ENCODE measurements around the gene TARS2. TPM values are rescaled to one million over a fixed set of nuclear protein-coding genes. Genes with fewer than 3 reads are reported as not detected.

The TARS2 gene
- total and polyA plus RNA-seq, 2 of the 13 experiments (the other 11 are each of a cell fraction or from before 2014, with no cell fraction given): 21.3 to 22.8 TPM

DNA sequence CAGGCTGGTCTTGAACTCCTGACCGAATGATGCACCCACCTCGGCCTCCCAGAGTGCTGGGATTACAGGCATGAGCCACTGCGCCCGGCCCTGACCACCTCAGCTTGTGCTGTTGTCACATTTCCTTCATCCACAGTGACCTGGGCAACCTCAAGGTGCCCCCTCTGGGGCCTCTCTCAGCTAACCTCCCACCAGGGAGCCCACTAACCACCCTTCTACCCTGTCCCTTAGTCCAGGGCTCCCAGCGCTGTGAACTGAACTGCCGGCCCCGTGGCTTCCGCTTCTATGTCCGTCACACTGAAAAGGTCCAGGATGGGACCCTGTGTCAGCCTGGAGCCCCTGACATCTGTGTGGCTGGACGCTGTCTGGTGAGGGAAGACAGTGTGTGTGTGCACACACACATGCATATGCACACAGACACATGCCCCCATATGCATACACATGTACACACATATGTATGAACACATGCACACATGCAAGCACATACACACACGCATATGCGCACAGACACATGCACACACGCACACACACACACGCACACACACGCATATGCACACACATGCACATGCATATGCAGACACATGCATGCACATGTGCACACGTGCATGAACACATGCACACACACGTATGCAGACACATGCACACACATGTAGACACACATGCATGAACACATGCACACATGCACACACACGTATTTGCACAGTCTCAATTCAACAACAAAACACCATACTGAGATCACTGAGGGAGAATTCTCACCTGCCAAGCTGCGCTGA lies 68.2 kb downstream of the TARS2 start:
- Histone ChIP-seq H3K36me3 (replicated peaks in 1 of 2; ENCODE audit: control insufficient read depth in 1 of 2, insufficient read depth in 2 of 2, low read length in 2 of 2) (peaks cover 0 to 5% of the 10 kb centered on the region in 2 experiments; a peak in 2 of 5 replicates), H3K4me1 (ENCODE audit: insufficient read depth, low read length) (peaks cover 60% of the 10 kb centered on the region), H3K27ac (ENCODE audit: extremely low read length, insufficient read depth, low read length) (no peak overlapping the region), H3K79me2 (ENCODE audit: insufficient read depth, low read length) (no peaks in the 10 kb centered on the region), H3K9ac (ENCODE audit: insufficient read depth, low read depth, low read length) (no peak overlapping the region), H3K4me2 (ENCODE audit: low read depth, low read length) (no peak overlapping the region), H4K20me1 (ENCODE audit: insufficient read depth, low read length) (no peaks in the 10 kb centered on the region), H3K4me3 (replicated peaks in 1 of 3; ENCODE audit: insufficient read depth in 1 of 3, low read depth in 2 of 3, low read length in 3 of 3) (no peak overlapping the region), H2AFZ (ENCODE audit: low read length) (no peak overlapping the region), H3K9me3 (ENCODE audit: low read length) (no peaks in the 10 kb centered on the region), H3K27me3 (ENCODE audit: control insufficient read depth in 1 of 2, insufficient read depth in 2 of 2, low read length in 2 of 2) (no peaks in the 10 kb centered on the region)
- no peak for ATAC-seq
- intact Hi-C loops (cut with micrococcal nuclease; ENCODE audit: unreplicated experiment): loop anchor here (10.0 kb wide), 1 partner anchor 301 kb away; the partner anchor contains the start of gene CA14
- BruUV-seq (replicated peaks): no TSS peak
- TF ChIP-seq ZNF160 (CRISPR knock-in tag; IDR thresholded peaks at IDR 0.05) (no peak), HNF4A (CRISPR knock-in tag; IDR thresholded peaks at IDR 0.05) (no peak), CBX5 (CRISPR knock-in tag; IDR thresholded peaks at IDR 0.05; ENCODE audit: borderline replicate concordance) (no peak), PHF20 (CRISPR knock-in tag; IDR thresholded peaks at IDR 0.05) (no peak), ZNF652 (CRISPR knock-in tag; IDR thresholded peaks at IDR 0.05; ENCODE audit: borderline replicate concordance, low read depth) (no peak), MNT (IDR thresholded peaks at IDR 0.05) (peak; percentile 100), ZNF605 (CRISPR knock-in tag; IDR thresholded peaks at IDR 0.05) (no peak), ZBTB2 (CRISPR knock-in tag; IDR thresholded peaks at IDR 0.05; ENCODE audit: low read depth) (0 out of 2 replicates have a peak, but pooled peaks have one; percentile 25), ZNF280D (CRISPR knock-in tag; IDR thresholded peaks at IDR 0.05) (no peak)
- FAIRE-seq: no peak
- 88% methylated on average over 13 of the region's 19 CpGs for WGBS (ENCODE audit: low lambda C conversion rate)
- in situ Hi-C loops (cut with HindIII; ENCODE audit: extremely low pct_ligation_motif_present, low pct_unique_long_range_greater_than_20kb): no loop called here
- no peak for DNase-seq (ENCODE audit: low spot score)
- POLR2A ChIA-PET: interaction anchor here (1.5 kb wide), 1 partner anchor 23 kb away, joined by 3 read pairs; no protein-coding TSS in a partner anchor
- CTCF ChIA-PET (ENCODE audit: low intra/inter-chr PET ratio, low total read pairs): no interaction called here
